ENCODE data around the gene GGT6.

GRCh38 chr17:4507361-4508111 is 52.8 kb downstream of the GGT6 start:
- TF ChIP-seq CTCF (IDR thresholded peaks at IDR 0.05) (no peak), POLR2AphosphoS5 (IDR thresholded peaks at IDR 0.05) (no peak), POLR2A (IDR thresholded peaks at IDR 0.05) (no peak), EP300 (IDR thresholded peaks at IDR 0.05) (no peak)
